Measurements from ENCODE around the gene USP9Y. TPM values are rescaled to one million over a fixed set of nuclear protein-coding genes. Genes with fewer than 3 reads are reported as not detected.

USP9Y gene
- total RNA-seq, 1 donor from 2014 or later, result not detected

DNA sequence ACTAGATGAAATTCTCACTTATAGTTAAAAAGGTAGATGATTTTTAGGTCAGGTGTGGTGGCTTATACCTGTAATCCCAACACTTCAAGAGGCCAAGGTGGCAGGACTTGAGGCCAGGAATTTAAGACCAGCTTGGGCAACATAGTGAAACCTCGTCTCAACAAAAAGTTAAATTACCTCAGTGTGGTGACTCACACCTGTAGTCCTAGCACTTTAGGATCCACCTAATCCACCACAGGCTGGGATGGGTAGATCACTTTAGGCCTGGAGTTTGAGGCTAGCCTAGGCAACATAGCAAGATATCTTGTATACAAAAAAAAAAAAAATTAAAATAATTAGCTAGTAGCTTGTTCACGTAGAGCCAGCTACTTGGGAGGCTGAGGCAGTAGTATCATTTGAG, 140.3 kb downstream of the USP9Y start:
- Mint-ChIP-seq H3K27me3 (ENCODE audit: low read depth) (no peaks in the 10 kb centered on the region), H3K27ac (ENCODE audit: unreplicated experiment) (no peak overlapping the region), H3K9me3 (ENCODE audit: low read depth) (no peaks in the 10 kb centered on the region), H3K36me3 (ENCODE audit: low read depth) (no peaks in the 10 kb centered on the region), H3K4me3 (ENCODE audit: unreplicated experiment) (no peak overlapping the region), H3K4me1 (ENCODE audit: low read depth) (no peaks in the 10 kb centered on the region)
- TF ChIP-seq, protein P1, sequence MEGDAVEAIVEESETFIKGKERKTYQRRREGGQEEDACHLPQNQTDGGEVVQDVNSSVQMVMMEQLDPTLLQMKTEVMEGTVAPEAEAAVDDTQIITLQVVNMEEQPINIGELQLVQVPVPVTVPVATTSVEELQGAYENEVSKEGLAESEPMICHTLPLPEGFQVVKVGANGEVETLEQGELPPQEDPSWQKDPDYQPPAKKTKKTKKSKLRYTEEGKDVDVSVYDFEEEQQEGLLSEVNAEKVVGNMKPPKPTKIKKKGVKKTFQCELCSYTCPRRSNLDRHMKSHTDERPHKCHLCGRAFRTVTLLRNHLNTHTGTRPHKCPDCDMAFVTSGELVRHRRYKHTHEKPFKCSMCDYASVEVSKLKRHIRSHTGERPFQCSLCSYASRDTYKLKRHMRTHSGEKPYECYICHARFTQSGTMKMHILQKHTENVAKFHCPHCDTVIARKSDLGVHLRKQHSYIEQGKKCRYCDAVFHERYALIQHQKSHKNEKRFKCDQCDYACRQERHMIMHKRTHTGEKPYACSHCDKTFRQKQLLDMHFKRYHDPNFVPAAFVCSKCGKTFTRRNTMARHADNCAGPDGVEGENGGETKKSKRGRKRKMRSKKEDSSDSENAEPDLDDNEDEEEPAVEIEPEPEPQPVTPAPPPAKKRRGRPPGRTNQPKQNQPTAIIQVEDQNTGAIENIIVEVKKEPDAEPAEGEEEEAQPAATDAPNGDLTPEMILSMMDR (IDR thresholded peaks at IDR 0.05), result no peak
- no peak for DNase-seq (ENCODE audit: low spot score)

GRCh38 chrY:12846793-12847192, 145.8 kb downstream of the USP9Y start:
- no peaks in the 10 kb centered on the region for H3K36me3 Mint-ChIP-seq (ENCODE audit: low read depth)
- H3K4me3 Mint-ChIP-seq (ENCODE audit: unreplicated experiment), result no peak overlapping the region
- no peak for DNase-seq (ENCODE audit: low spot score)
- H3K27ac Mint-ChIP-seq (ENCODE audit: unreplicated experiment), result no peak overlapping the region
- no peaks in the 10 kb centered on the region for H3K4me1 Mint-ChIP-seq (ENCODE audit: low read depth)
- H3K9me3 Mint-ChIP-seq (ENCODE audit: low read depth), result no peaks in the 10 kb centered on the region
- TF ChIP-seq, protein P1 (IDR thresholded peaks at IDR 0.05), result no peak
- H3K27me3 Mint-ChIP-seq (ENCODE audit: low read depth), result no peaks in the 10 kb centered on the region

GRCh38 chrY:12855791-12856275, 154.8 kb downstream of the USP9Y start:
- no peak overlapping the region for H3K27ac Mint-ChIP-seq (ENCODE audit: unreplicated experiment)
- H3K36me3 Mint-ChIP-seq (ENCODE audit: low read depth), result no peaks in the 10 kb centered on the region
- no peak for DNase-seq (ENCODE audit: low spot score)
- H3K4me3 Mint-ChIP-seq (ENCODE audit: unreplicated experiment), result no peak overlapping the region
- no peaks in the 10 kb centered on the region for H3K9me3 Mint-ChIP-seq (ENCODE audit: low read depth)
- TF ChIP-seq, protein P1 (IDR thresholded peaks at IDR 0.05), result no peak
- H3K27me3 Mint-ChIP-seq (ENCODE audit: low read depth), result no peaks in the 10 kb centered on the region
- H3K4me1 Mint-ChIP-seq (ENCODE audit: low read depth), result no peaks in the 10 kb centered on the region

GRCh38 chrY:12867960-12868359, 166.9 kb downstream of the USP9Y start:
- no peaks in the 10 kb centered on the region for H3K9me3 Mint-ChIP-seq (ENCODE audit: low read depth)
- H3K27ac Mint-ChIP-seq (ENCODE audit: unreplicated experiment), result no peak overlapping the region
- H3K4me1 Mint-ChIP-seq (ENCODE audit: low read depth), result no peaks in the 10 kb centered on the region
- TF ChIP-seq, protein P1 (IDR thresholded peaks at IDR 0.05), result no peak
- no peak overlapping the region for H3K4me3 Mint-ChIP-seq (ENCODE audit: unreplicated experiment)
- H3K36me3 Mint-ChIP-seq (ENCODE audit: low read depth), result no peaks in the 10 kb centered on the region
- no peaks in the 10 kb centered on the region for H3K27me3 Mint-ChIP-seq (ENCODE audit: low read depth)
- no peak for DNase-seq (ENCODE audit: low spot score)

- no peak overlapping the region for H3K4me3 Mint-ChIP-seq (ENCODE audit: unreplicated experiment)
- H3K27me3 Mint-ChIP-seq (ENCODE audit: low read depth), result no peaks in the 10 kb centered on the region
- H3K9me3 Mint-ChIP-seq (ENCODE audit: low read depth), result no peaks in the 10 kb centered on the region
- TF ChIP-seq, protein P1 (IDR thresholded peaks at IDR 0.05), result no peak
- H3K36me3 Mint-ChIP-seq (ENCODE audit: low read depth), result no peaks in the 10 kb centered on the region
- DNase-seq (ENCODE audit: low spot score), result no peak
- H3K27ac Mint-ChIP-seq (ENCODE audit: unreplicated experiment), result no peak overlapping the region
- no peaks in the 10 kb centered on the region for H3K4me1 Mint-ChIP-seq (ENCODE audit: low read depth)
These were observed 195.9 kb downstream of the USP9Y start for GRCh38 chrY:12896973-12897372.
